Measurements from ENCODE around the gene GALNS.

GALNS gene

GRCh38 chr16:88828711-88829110 is 28.0 kb downstream of the GALNS start:
- Histone ChIP-seq H3K4me1 (no peaks in the 10 kb centered on the region), H3K9me3 (ENCODE audit: control insufficient read depth, low read length) (no peaks in the 10 kb centered on the region), H3K9ac (no peak overlapping the region), H3K27me3 (ENCODE audit: control insufficient read depth, insufficient read depth, low read length) (no peaks in the 10 kb centered on the region), H3K36me3 (ENCODE audit: control insufficient read depth, insufficient read depth, low read length) (no peaks in the 10 kb centered on the region), H3K4me2 (ENCODE audit: low read length) (no peak overlapping the region), H3K4me3 (ENCODE audit: low read depth, low read length) (no peak overlapping the region), H2AFZ (no peak overlapping the region), H3K27ac (no peak overlapping the region), H3K79me2 (no peaks in the 10 kb centered on the region)
- TF ChIP-seq CTCF (IDR thresholded peaks at IDR 0.05): no peak

- no peaks in the 10 kb centered on the region for H3K9me3 ChIP-seq (ENCODE audit: control insufficient read depth, low read length)
- no peak overlapping the region for H3K27ac ChIP-seq
- H3K4me1 ChIP-seq: no peaks in the 10 kb centered on the region
- no peaks in the 10 kb centered on the region for H3K79me2 ChIP-seq
- H3K4me3 ChIP-seq (ENCODE audit: low read depth, low read length): no peak overlapping the region
- H3K4me2 ChIP-seq (ENCODE audit: low read length): no peak overlapping the region
- no peaks in the 10 kb centered on the region for H3K27me3 ChIP-seq (ENCODE audit: control insufficient read depth, insufficient read depth, low read length)
- H3K9ac ChIP-seq: no peak overlapping the region
- no peak for TF ChIP-seq CTCF (IDR thresholded peaks at IDR 0.05)
- no peaks in the 10 kb centered on the region for H3K36me3 ChIP-seq (ENCODE audit: control insufficient read depth, insufficient read depth, low read length)
- no peak overlapping the region for H2AFZ ChIP-seq
Observed at GRCh38 chr16:88827727-88828126, 29.0 kb downstream of the GALNS start.

- no peaks in the 10 kb centered on the region for H3K36me3 ChIP-seq (ENCODE audit: control insufficient read depth, insufficient read depth, low read length)
- no peak for TF ChIP-seq CTCF (IDR thresholded peaks at IDR 0.05)
- no peaks in the 10 kb centered on the region for H3K79me2 ChIP-seq
- H3K4me2 ChIP-seq (ENCODE audit: low read length): no peak overlapping the region
- no peaks in the 10 kb centered on the region for H3K4me1 ChIP-seq
- no peak overlapping the region for H3K9ac ChIP-seq
- no peaks in the 10 kb centered on the region for H3K9me3 ChIP-seq (ENCODE audit: control insufficient read depth, low read length)
- H3K27ac ChIP-seq: no peak overlapping the region
- no peak overlapping the region for H2AFZ ChIP-seq
- H3K27me3 ChIP-seq (ENCODE audit: control insufficient read depth, insufficient read depth, low read length): no peaks in the 10 kb centered on the region
- no peak overlapping the region for H3K4me3 ChIP-seq (ENCODE audit: low read depth, low read length)
Observed at GRCh38 chr16:88826070-88826840, 30.5 kb downstream of the GALNS start.

- Histone ChIP-seq H3K27me3 (ENCODE audit: control insufficient read depth, insufficient read depth, low read length) (no peaks in the 10 kb centered on the region), H3K36me3 (ENCODE audit: control insufficient read depth, insufficient read depth, low read length) (no peaks in the 10 kb centered on the region), H3K79me2 (no peaks in the 10 kb centered on the region), H3K27ac (no peak overlapping the region), H3K4me1 (no peaks in the 10 kb centered on the region), H3K4me3 (ENCODE audit: low read depth, low read length) (no peak overlapping the region), H3K4me2 (ENCODE audit: low read length) (no peak overlapping the region), H3K9me3 (ENCODE audit: control insufficient read depth, low read length) (no peaks in the 10 kb centered on the region), H2AFZ (no peak overlapping the region), H3K9ac (no peak overlapping the region)
- no peak for TF ChIP-seq CTCF (IDR thresholded peaks at IDR 0.05)
Observed at GRCh38 chr16:88825146-88825545, 31.6 kb downstream of the GALNS start.

Data from parathyroid adenoma (tissue), 2 donors.